Mucosa of stomach (tissue), 1 donor: ENCODE measurements around the gene DNER.

Experiments used
- H3K27me3 ChIP-seq: one replicate; pipeline ENCODE4 v1.7.0; 2013; ENCODE audit warnings: mild to moderate bottlenecking, low read length; ENCODE audit not compliant: control insufficient read depth, insufficient read depth
- H3K36me3 ChIP-seq: one replicate; pipeline ENCODE4 v1.7.0; 2013; ENCODE audit warnings: low read length; ENCODE audit not compliant: control insufficient read depth, insufficient read depth
- H3K4me1 ChIP-seq: one replicate; pipeline ENCODE4 v1.7.0; 2013; ENCODE audit warnings: mild to moderate bottlenecking, low read length; ENCODE audit not compliant: control insufficient read depth, insufficient read depth
- H3K4me3 ChIP-seq: one replicate; pipeline ENCODE4 v1.7.0; 2013; ENCODE audit warnings: low read length
- H3K9ac ChIP-seq: one replicate; pipeline ENCODE4 v1.7.0; 2013; ENCODE audit warnings: mild to moderate bottlenecking, low read length, moderate library complexity
- H3K9me3 ChIP-seq: one replicate; pipeline ENCODE4 v1.7.0; 2013; ENCODE audit warnings: mild to moderate bottlenecking, low read length, moderate library complexity; ENCODE audit not compliant: control insufficient read depth
- donor health status: Pancreatic carcinoma.

Gene DNER

GRCh38 chr2:229409751-229410181, 304.6 kb downstream of the DNER start:
- Histone ChIP-seq H3K27me3 (no peaks in the 10 kb centered on the region), H3K9me3 (no peaks in the 10 kb centered on the region), H3K4me3 (no peak overlapping the region), H3K9ac (no peak overlapping the region), H3K4me1 (peaks cover 18% of the 10 kb centered on the region), H3K36me3 (no peaks in the 10 kb centered on the region)

DNA sequence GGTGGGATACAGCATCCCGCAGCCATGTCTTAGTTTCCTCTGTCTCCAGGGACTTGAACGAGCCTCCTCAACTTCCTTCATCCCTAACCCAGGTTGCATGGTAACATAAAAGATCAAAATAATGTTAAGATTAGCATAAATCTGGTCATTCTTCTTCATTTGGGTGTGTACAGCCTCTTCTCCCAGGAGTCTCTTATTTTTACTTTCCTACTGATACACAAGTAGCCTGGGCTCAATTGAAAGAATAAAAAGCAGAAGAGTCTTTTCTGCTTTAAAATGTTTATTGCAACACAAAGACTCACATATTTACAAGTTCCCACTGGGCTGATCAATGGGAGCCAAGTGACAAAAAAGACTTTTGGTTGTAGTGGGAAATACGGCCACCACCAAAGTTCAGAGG, 305.4 kb downstream of the DNER start:
- Histone ChIP-seq H3K9ac (no peak overlapping the region), H3K4me1 (peaks cover 18% of the 10 kb centered on the region), H3K9me3 (no peaks in the 10 kb centered on the region), H3K27me3 (no peaks in the 10 kb centered on the region), H3K4me3 (no peak overlapping the region), H3K36me3 (no peaks in the 10 kb centered on the region)

DNA sequence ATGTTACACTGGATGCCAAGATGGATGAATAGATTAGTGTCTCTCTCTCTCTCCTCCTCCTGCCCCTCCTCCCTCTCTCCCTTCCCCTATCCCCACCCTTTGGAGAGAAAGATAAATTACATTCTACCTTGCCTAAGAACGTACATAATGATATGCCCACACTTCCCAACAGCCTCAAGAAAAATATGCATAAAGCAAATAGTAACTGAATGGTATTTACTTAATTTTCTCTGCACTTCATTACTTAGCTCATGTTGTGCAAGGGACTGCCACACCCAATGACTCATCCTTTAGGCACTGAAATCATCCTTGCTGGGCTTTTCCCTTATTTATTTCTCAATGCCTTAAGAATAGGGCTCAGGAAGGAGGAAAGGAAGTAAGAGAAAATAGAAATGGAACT, 306.0 kb downstream of the DNER start:
- Histone ChIP-seq H3K4me3 (no peak overlapping the region), H3K27me3 (no peaks in the 10 kb centered on the region), H3K9ac (no peak overlapping the region), H3K4me1 (peaks cover 18% of the 10 kb centered on the region), H3K9me3 (no peaks in the 10 kb centered on the region), H3K36me3 (no peaks in the 10 kb centered on the region)

DNA sequence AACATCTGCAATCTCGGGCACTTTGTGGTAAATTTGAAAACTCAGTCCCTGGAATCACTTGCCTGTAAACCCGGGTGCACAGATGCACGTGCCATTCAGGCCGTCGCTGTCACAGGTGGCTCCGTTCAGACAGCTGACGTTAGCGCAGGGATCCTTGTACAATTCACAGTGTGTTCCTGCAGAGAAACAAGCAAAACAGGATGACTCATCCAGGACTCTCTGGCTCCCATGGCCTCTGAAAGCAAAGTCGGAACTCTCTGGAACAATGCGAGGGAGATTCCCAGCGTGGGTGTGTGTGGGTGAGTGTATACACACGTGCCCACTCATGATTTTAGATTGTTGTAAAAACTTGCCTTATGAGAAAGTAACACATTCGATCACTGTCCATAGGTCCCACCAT, 307.2 kb downstream of the DNER start:
- Histone ChIP-seq H3K27me3 (no peaks in the 10 kb centered on the region), H3K4me3 (no peak overlapping the region), H3K36me3 (no peaks in the 10 kb centered on the region), H3K9ac (peak overlapping the region; percentile 49), H3K9me3 (no peaks in the 10 kb centered on the region), H3K4me1 (peaks cover 18% of the 10 kb centered on the region)

- Histone ChIP-seq H3K27me3 (no peaks in the 10 kb centered on the region), H3K4me1 (peaks cover 18% of the 10 kb centered on the region), H3K9ac (no peak overlapping the region), H3K36me3 (no peaks in the 10 kb centered on the region), H3K4me3 (no peak overlapping the region), H3K9me3 (no peaks in the 10 kb centered on the region)
Measured at GRCh38 chr2:229405796-229406195, 308.6 kb downstream of the DNER start.

DNA sequence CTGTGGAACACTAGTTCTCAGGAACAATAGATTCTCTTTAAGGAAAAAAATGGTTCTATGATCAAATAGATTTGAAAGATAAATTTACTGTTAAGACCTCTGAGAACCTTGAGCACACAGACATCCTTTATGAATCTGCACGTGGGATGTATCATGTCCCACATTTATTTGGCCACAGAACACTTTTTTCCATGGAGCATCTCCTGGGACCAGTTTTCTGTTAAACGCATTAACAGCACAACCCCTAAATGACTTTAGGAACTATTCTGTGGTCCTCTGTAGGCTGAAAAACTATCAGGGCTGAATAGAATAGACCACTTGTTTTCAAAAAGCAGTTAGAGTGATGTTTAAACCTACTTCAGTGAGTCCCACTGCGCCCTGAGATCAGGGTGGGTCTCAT, 311.1 kb downstream of the DNER start:
- Histone ChIP-seq H3K4me3 (no peak overlapping the region), H3K9ac (no peak overlapping the region), H3K27me3 (no peaks in the 10 kb centered on the region), H3K4me1 (peaks cover 7% of the 10 kb centered on the region), H3K9me3 (no peaks in the 10 kb centered on the region), H3K36me3 (no peaks in the 10 kb centered on the region)

GRCh38 chr2:229401171-229401865, 313.0 kb downstream of the DNER start:
- Histone ChIP-seq H3K27me3 (no peaks in the 10 kb centered on the region), H3K9ac (no peak overlapping the region), H3K4me1 (no peaks in the 10 kb centered on the region), H3K36me3 (no peaks in the 10 kb centered on the region), H3K9me3 (no peaks in the 10 kb centered on the region), H3K4me3 (no peak overlapping the region)

- H3K9ac ChIP-seq, result no peak overlapping the region
- no peaks in the 10 kb centered on the region for H3K9me3 ChIP-seq
- no peak overlapping the region for H3K4me3 ChIP-seq
- H3K27me3 ChIP-seq, result no peaks in the 10 kb centered on the region
- no peaks in the 10 kb centered on the region for H3K36me3 ChIP-seq
- H3K4me1 ChIP-seq, result no peaks in the 10 kb centered on the region
Measured at GRCh38 chr2:229393926-229394325, 320.4 kb downstream of the DNER start.

GRCh38 chr2:229392196-229392595, 322.2 kb downstream of the DNER start:
- no peaks in the 10 kb centered on the region for H3K4me1 ChIP-seq
- H3K27me3 ChIP-seq, result no peaks in the 10 kb centered on the region
- H3K36me3 ChIP-seq, result no peaks in the 10 kb centered on the region
- H3K4me3 ChIP-seq, result no peak overlapping the region
- no peaks in the 10 kb centered on the region for H3K9me3 ChIP-seq
- H3K9ac ChIP-seq, result no peak overlapping the region

- H3K27me3 ChIP-seq, result no peaks in the 10 kb centered on the region
- H3K4me3 ChIP-seq, result no peak overlapping the region
- H3K9me3 ChIP-seq, result no peaks in the 10 kb centered on the region
- no peaks in the 10 kb centered on the region for H3K4me1 ChIP-seq
- no peak overlapping the region for H3K9ac ChIP-seq
- no peaks in the 10 kb centered on the region for H3K36me3 ChIP-seq
Measured at GRCh38 chr2:229388731-229389130, 325.6 kb downstream of the DNER start.

GRCh38 chr2:229387866-229388265, 326.5 kb downstream of the DNER start:
- Histone ChIP-seq H3K4me1 (no peaks in the 10 kb centered on the region), H3K9me3 (no peaks in the 10 kb centered on the region), H3K27me3 (no peaks in the 10 kb centered on the region), H3K36me3 (no peaks in the 10 kb centered on the region), H3K4me3 (no peak overlapping the region), H3K9ac (no peak overlapping the region)

GRCh38 chr2:229380101-229380625, 334.2 kb downstream of the DNER start:
- Histone ChIP-seq H3K4me3 (no peak overlapping the region), H3K4me1 (no peaks in the 10 kb centered on the region), H3K9me3 (no peaks in the 10 kb centered on the region)

GRCh38 chr2:229378386-229378785, 336.0 kb downstream of the DNER start:
- no peak overlapping the region for H3K9ac ChIP-seq
- no peaks in the 10 kb centered on the region for H3K36me3 ChIP-seq
- no peak overlapping the region for H3K4me3 ChIP-seq
- H3K4me1 ChIP-seq, result no peaks in the 10 kb centered on the region
- H3K27me3 ChIP-seq, result no peaks in the 10 kb centered on the region
- no peaks in the 10 kb centered on the region for H3K9me3 ChIP-seq

More at GRCh38 chr2:229380101-229380625, 334.2 kb downstream of the DNER start:
- Histone ChIP-seq H3K36me3 (no peaks in the 10 kb centered on the region), H3K9ac (no peak overlapping the region), H3K27me3 (no peaks in the 10 kb centered on the region)
